ENCODE measurements around the gene CDHR2.

DNA sequence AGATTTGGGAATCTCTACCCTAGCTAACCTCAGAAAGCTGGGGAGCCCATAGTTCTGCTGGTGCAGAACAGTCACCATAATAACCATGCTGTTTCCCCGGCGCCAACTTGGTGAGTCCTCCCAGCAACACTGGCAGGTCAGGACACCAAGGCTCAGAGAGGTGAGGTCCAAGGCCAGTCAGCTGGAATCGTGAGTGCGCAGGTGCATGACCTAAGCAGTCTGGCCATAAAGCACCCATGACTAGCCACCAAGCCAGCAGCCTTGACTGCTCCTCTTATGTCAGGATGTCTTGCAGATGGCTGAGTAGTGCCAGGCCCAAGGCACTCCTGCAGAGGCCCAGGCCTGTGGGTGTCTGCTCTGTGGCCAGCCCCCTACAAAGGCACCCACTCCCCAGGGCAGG lies 14.5 kb upstream of the CDHR2 start:
- TF ChIP-seq POLR2A (IDR thresholded peaks at IDR 0.05) = no peak
- TF ChIP-seq, protein P1, sequence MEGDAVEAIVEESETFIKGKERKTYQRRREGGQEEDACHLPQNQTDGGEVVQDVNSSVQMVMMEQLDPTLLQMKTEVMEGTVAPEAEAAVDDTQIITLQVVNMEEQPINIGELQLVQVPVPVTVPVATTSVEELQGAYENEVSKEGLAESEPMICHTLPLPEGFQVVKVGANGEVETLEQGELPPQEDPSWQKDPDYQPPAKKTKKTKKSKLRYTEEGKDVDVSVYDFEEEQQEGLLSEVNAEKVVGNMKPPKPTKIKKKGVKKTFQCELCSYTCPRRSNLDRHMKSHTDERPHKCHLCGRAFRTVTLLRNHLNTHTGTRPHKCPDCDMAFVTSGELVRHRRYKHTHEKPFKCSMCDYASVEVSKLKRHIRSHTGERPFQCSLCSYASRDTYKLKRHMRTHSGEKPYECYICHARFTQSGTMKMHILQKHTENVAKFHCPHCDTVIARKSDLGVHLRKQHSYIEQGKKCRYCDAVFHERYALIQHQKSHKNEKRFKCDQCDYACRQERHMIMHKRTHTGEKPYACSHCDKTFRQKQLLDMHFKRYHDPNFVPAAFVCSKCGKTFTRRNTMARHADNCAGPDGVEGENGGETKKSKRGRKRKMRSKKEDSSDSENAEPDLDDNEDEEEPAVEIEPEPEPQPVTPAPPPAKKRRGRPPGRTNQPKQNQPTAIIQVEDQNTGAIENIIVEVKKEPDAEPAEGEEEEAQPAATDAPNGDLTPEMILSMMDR (IDR thresholded peaks at IDR 0.05) = no peak
